ENCODE results near the gene PPIE.

PPIE gene

DNA sequence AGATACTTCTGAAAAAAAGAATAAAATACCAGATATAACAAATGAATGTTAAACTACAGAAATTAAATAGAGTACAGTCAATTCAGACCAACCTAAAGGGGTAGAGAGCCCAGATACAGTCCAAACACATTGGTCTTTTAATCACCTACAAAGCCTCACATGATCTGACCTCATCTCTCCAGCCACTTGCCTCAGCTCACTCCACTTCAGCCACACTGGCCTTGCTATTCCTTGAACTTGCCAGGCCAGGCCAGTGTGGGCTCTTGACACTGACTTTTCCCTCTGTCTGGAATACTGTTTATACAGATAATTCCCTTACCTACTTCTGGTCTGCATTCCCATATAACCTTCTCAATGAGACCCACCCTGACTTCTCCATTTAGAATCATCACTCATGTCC lies 17.0 kb upstream of the PPIE start:
- DNase-seq, result no peak

- no peak for DNase-seq
Measured at GRCh38 chr1:39722495-39722894, 16.2 kb upstream of the PPIE start.

- DNase-seq, result no peak
Measured at GRCh38 chr1:39726600-39726999, 12.1 kb upstream of the PPIE start.

DNA sequence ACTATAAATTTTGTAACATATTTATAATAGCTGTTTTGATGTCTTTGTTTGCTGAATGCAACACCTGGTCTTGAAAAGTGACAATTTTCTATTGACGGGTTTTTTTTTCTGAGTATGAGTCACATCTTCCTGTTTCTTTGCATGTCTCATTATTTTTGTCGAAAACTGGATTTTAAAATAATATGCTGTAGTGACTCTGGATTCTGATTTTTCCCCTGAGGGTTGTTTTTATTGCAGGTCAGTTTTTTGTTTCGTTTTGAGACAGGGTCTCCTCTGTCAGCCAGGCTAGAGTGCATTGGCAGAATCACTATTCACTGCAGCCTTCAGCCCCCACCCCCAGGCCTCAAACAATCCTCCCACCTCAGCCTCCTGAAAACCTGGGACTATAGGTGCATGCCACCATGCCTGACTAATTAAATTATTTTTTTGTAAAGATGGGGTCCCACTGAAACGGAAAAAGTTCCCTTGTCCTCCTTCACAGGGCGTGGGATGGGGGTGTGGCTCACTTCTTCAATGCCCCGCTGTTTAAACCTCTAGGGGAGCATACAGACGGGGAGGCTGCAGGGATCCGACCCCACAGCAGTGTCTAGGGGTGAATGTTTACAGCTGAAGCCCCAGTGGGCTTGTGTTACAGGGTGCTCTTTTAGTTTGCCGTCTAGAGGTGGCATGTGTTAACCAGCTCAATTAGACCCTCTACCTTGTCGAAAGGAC lies 11.3 kb upstream of the PPIE start:
- no peak for DNase-seq

- DNase-seq, result no peak
Measured at GRCh38 chr1:39727932-39728317, 10.8 kb upstream of the PPIE start.

DNA sequence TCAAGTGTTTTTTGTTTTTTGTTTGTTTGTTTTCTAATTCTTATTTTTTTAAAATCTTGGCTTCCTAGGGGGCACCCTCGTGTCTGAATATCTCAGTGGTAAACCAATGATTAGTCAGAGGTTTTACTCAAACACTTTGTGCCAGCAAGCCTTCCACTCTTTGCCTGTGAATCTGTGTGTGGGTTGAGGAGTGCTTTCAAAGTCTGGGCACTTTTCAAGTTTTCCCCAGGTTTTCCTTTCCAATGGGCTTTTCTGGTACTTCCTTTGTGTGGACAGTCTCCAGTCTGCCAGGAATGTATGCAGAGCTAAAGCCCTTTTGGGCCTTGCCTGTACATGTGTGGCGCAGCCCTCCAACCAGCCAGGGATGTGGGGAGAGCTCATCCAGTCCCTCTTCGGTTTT lies 9.7 kb upstream of the PPIE start:
- no peak for DNase-seq

DNA sequence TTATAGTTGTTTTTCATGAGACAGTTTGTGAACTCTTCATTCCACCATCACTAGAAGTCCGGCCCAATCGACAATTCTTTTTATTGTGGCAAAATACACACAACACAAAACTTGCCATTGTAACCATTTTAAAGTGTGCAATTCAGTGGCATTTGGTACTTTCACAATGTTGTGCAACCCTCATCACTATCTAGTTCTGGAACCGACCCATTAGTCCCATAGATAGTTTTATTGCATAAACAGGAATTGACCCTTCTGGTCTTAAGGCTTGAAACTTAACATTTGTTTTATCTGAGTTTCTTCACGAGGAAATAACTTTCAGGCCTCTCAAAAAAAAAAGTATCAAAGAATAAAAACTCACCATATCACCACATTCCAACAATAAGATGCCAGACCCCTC lies 8.8 kb upstream of the PPIE start:
- DNase-seq, result no peak

GRCh38 chr1:39732730-39733129 lies 6.0 kb upstream of the PPIE start:
- no peak for DNase-seq

- DNase-seq, result no peak
Measured at GRCh38 chr1:39733161-39733560, 5.5 kb upstream of the PPIE start.

DNA sequence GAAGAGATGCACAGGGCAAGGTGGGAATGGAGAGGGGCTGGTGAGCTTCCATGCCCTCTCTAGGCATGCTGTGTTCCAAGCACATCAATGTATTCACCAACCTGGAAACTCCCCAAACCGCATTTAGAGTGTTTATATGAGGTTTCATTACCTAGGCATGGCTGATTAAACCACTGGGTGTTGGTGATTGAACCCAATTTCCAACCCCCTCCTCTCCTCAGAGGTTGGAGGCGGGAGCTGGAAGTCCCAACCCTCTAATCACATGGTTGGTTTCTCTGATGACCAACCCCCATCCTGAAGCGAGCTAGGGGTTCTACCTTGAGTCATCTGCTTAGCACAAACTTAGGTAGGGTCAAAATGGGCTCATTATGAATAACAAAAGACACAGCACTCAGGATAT lies 3.0 kb upstream of the PPIE start:
- no peak for DNase-seq

DNA sequence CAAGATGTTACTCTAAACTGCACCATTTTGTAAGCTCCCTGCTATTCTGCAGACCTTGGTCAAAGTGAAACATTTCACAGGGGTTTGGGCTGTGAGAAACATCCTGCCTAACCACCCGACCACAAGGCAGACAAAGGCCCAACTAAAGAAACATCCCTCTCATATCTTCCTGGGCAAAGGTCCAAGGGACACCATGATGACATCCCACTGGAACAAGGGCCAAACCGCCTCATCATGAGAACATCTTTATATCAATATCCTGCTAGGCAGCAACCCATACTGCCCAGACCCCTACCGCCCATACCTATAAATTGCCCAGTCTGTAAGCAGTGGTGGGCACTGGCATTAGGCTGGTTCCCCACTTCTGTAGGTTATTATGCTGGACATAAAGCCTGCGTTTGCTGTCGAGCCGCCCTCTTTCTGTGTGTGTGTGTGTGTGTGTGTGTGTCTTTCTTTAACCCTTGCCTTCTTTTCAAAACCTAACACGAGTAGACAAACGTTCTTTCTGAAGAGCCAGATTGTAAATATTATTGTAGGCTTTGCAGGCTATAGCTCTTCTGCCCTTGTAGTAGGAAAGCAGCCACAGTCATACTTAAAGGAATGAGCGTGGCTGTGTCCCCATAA lies 1.0 kb upstream of the PPIE start:
- DNase-seq, result no peak

GRCh38 chr1:39745016-39745670 lies 6.5 kb downstream of the PPIE start:
- no peak for DNase-seq

- no peak for DNase-seq
Measured at GRCh38 chr1:39751595-39751994, 12.9 kb downstream of the PPIE start.

- DNase-seq, result no peak
Measured at GRCh38 chr1:39752703-39753102, 14.0 kb downstream of the PPIE start.

DNA sequence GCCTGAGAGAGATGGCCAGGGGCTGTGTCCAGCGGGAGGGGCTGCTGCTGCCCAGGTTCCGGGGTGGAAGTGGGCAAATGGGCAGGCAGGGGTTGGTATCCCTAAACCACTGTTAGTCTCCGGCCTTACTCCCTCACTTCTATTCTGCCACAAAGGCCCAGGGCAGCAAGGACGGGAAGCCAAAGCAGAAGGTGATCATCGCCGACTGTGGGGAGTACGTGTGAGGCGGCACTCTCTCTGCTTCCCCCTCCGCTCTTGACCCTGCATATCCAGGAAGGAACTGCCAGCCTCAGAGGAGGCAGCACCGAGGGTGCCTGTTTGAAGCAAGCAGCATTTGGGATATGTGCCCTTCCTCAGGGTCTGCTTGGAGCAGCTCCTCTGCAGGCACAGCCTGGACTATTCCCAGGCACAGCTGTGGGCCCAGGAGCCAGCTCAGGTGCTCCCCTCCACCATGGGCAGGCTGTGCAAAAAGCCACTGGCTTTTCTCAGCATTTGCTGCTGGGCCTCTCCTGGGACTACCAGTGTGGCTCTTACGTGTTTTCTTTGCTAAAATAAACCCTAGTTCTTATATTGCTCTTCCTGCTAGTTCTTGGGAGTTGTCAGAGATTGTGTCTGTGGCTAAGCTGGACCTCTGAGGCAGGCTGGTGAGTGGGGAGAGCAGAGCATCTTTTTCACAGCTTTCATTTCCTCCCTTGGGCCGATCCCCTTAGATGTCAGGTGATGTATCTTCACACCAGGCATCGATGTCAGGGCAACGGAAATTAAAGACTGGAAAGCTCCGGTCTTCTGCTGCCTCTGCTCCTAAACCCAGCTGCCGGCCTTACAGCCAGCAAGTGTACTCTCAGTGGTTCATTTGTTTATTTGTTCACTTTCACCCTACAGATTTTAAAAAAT lies 14.7 kb downstream of the PPIE start:
- no peak for DNase-seq

- no peak for DNase-seq
Measured at GRCh38 chr1:39754026-39754570, 15.4 kb downstream of the PPIE start.

DNA sequence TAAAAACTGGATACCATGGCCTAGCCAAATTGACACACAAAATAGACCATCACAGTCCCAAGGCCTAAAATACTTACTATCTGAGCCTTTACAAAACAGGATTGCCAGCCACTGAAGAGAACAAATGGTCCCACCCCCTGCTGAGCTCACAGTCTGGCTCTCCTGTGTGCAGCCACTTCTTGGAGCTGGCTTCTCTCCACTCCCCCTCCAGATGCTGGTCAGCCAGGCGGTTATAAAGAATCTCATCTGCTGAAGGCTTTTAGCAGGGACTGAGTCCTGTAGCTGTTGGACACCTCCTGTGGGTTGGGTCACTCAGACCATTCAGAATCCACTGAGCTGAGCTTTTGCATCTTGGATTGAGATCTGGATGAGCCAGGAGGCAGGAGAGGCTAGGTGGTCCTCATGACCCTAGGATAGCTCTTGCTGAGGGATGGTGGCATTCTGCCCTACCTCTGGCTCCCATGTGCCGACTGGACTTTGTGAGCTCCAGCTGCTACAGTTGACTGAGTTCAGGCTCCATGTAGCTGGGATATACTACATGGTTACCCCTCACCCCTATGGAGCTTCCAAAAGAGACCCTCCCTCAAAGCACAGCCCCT lies 16.3 kb downstream of the PPIE start:
- DNase-seq, result no peak

DNA sequence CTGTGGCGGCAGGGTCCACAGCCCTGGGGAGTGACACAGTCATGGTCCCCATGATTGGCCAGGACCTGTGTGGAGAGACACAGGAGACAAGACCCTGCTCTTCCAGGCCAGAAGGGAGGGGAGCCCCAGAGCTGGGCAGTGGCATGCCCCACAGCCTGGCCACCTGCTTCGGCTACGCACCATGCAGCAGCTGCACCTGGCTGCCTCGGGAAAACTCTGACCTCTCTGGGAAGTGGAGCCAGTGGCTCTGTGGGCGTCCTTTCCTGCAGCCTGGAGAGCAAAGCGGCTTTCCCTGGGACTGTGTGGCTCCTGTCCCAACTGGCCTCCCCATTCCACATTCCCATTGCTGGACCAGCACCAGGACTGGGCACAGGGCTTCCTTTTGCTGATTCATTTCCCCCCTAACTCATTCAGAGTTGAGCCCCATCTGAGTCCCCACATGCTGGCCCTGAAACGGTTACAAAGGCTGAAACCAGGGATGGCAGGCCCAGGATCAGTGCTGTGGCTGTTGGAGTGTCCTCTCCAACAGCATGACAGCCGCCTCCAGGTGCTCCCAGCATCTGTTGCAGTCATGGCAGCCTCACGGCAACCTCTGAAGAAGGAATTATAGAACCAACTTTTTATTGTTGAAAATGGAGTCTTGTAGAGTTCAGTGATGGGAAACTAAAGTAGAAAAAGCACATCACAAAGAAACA lies 17.4 kb downstream of the PPIE start:
- DNase-seq, result no peak

DNA sequence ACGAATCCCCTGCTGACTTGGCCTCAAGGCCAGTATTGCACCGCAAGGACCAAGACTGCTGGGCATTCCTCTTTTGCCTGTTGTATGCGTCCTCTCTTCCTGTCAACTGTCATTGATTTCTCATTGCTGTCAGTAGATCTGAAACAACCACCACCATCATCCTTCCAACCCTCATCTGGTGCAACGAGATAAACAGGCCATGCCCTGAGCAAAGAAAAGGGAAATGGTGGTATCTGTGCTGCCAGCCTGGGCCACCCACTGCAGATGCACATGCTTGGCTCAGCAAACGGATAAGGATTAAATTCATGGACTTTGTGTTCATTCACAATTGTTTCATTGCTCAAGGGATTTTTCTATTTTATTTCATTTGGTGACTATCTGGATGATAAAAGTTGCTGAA lies 18.8 kb downstream of the PPIE start:
- no peak for DNase-seq

DNA sequence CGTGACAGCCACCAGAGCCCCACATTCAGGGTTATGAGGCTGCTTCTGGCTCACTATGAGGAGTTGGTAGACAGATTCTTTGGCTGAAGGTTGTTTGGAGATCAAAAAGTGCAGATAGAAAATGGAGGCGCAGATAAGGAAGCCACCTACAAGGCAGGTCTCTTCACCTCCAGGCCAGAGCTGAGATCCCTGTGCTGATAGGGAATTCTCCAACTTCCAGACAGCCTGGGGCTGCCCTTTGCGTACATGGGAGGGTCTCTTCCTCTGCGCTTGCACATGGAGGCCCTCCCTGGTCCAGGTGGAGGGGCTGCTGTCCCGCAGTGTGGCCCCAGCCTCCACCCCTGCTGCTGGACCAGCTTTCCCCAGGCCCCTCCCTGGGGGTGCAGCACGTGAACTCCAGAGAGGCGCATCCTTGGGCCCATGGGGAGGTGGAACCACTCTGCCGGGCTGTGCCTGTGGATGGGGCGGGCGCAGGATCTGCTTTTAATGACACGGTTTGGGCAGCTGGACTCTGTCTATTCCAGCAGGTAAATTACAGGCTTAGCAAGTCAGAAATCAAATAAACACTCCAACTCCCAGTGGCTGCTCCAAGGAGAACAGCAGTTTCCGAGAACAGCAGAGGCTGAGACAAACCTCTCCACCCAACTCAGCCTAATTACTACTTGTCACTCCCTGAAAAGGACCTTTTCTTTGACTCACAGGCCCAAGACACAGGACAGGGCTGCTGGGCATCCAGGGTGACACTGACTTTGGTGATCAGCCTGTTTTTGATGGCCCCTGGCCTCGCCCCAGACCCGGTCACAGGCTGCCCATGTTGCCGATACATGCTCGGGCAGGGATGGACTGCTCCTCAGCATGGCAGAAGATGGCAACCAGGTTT lies 20.1 kb downstream of the PPIE start:
- no peak for DNase-seq

DNA sequence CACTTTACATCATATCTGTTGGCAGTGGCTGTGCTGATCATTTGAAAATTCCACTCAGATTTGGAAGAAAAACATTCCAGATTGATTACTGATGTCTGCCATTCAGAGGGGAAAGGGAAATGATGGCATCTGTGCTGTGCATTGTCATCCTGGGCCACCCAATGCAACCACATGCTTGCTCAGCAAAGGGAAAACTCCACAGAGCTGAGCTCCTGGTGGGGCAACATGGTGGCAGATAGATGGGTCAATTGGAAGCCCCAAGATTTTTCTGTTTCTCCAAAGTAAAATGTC lies 20.7 kb downstream of the PPIE start:
- no peak for DNase-seq

Measured in activated CD4-positive, alpha-beta T cell treated with anti-CD3 and anti-CD28 coated beads for 4 hours (primary cell).